Fibroblast of mammary gland (primary cell): ENCODE results near the gene H19.

ENCODE experiments used
- DNase-seq: peaks from one replicate; pipeline ENCODE4 v3.0.0-alpha.2; 2010; ENCODE audit warnings: low read depth
- H3K4me3 ChIP-seq: 2 replicates; pipeline ENCODE4 v1.5.1; 2011; ENCODE audit warnings: low read depth, mild to moderate bottlenecking, low read length, moderate library complexity; ENCODE audit not compliant: control insufficient read depth
- CTCF ChIP-seq: conservative IDR thresholded peaks from 2 replicates; pipeline ENCODE4 v1.5.1; 2011; ENCODE audit warnings: low read depth, low read length, inconsistent platforms; ENCODE audit not compliant: control insufficient read depth, insufficient read depth

Gene H19

GRCh38 chr11:1997755-1998154 is at the start of gene H19:
H19 (minus strand) TSS chr11:1997842.
- no peak for DNase-seq
- H3K4me3 ChIP-seq: no peak within 1 kb of the TSS
- TF ChIP-seq CTCF: no peak

- no peak for DNase-seq
- no peak for TF ChIP-seq CTCF
- no peak overlapping the region for H3K4me3 ChIP-seq
Measured at GRCh38 chr11:2041963-2042362, 44.3 kb upstream of the H19 start.

GRCh38 chr11:2041153-2041552 is 43.5 kb upstream of the H19 start:
- TF ChIP-seq CTCF: no peak
- no peak for DNase-seq
- no peak overlapping the region for H3K4me3 ChIP-seq

DNA sequence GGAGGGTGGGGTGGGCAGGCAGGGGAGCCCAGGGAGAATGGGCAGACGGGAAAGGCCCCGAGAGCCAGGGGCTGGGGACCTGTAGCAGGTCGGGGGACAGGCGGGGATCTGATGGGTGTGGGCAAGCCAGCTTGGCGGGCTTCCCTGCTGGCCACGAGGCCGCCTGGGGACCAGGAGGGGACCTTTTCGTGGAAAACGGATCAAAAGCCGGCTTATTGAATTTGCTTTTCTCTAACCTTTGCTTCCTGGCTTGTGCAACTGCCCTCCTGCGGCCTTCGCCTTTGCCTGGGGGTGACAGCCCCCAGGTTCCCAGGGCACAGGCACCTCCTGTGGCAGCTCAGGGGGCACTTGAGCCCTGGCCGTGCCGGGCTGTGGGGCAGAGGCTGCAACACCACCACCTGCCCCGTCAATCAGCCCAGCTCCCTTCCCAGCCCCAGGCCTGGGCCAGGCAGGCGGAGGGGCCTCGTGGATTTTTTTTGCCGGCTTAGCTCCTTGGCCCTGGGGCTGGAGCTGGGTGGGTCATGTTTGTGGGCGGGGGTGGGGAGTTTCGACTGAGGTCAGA is 41.6 kb upstream of the H19 start:
- no peak for DNase-seq
- TF ChIP-seq CTCF: no peak
- no peak overlapping the region for H3K4me3 ChIP-seq

DNA sequence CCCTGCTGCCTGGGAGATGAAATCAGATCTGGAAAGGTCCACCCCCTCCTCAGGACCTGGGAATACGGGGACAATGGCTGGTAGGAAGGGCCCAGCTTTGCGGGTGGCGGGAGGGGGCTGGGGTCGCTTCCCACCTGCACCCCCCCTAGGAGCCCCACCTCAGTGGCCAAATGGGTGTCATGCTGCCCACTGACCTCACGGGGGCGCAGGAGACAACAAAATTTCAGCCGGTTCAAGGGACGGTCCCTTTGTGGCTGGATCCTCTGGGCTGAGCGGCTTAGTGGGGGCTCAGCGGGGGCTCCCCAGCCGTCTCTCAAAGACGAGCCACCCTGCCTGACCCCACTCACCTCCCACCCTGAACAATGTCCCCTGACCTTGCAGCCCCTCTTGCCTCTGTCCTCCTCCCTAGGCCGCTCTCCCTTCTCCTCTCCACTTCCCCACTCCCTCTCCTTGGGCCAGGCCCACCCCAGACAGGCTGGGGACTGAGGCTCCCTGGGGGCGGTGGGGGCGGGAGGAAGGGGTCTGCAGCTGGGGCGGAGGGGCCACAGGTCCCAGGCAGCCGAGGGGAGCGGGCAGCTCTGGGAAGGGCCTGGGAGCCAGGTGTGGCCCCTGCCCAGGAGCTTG is 39.3 kb upstream of the H19 start:
- DNase-seq: no peak
- no peak for TF ChIP-seq CTCF
- no peak overlapping the region for H3K4me3 ChIP-seq

DNA sequence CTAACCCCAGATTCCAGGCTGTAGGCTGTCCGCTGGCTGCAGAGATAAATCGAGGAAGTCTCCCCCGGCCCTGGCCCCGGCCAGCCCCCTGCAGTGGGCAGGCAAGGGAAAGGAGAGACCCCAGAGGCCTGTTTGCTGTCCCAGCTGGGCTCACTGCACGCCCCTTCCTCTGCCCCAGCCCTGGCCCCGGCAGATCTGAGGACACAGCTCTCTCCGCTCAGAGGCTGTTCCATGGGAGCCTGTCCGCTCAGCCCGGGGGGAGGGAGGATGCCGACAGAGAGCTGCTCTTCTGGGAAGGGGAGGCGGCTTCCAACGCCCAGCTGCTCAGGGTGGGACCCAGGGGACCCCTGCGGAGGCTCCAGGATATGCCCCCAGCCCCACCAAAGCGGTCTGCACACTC is 37.7 kb upstream of the H19 start:
- TF ChIP-seq CTCF: no peak
- no peak for DNase-seq
- no peak overlapping the region for H3K4me3 ChIP-seq
